Neural progenitor cell (in vitro differentiated cells): ENCODE data around the gene PDGFB. TPM values are rescaled to one million over a fixed set of nuclear protein-coding genes. Genes with fewer than 3 reads are reported as not detected.
A peak's percentile ranks its signal among the peaks of the same experiment; 100 is the strongest.

Source experiments
- DNase-seq: peaks from one replicate; pipeline ENCODE4 v3.0.0-alpha.2; 2016; ENCODE audit warnings: low spot score
- H2AFZ ChIP-seq: fragments of 200-600 bp; sonication (generic); replicated peaks from 2 replicates; pipeline ENCODE4 v1.6.1; 2016; ENCODE audit warnings: antibody characterized with exemption
- H3F3A ChIP-seq: fragments of 200-600 bp; sonication (generic); 2 replicates; pipeline ENCODE4 v1.6.1; 2016; ENCODE audit warnings: antibody characterized with exemption, low read depth
- H3K27ac ChIP-seq: fragments of 200-600 bp; sonication (generic); 2 replicates; pipeline ENCODE4 v1.5.1; 2016; ENCODE audit warnings: mild to moderate bottlenecking
- H3K27me3 ChIP-seq: fragments of 200-600 bp; sonication (generic); 2 replicates; pipeline ENCODE4 v1.6.1; 2016; ENCODE audit warnings: mild to moderate bottlenecking, moderate library complexity
- H3K36me3 ChIP-seq: fragments of 200-600 bp; sonication (generic); 2 replicates; pipeline ENCODE4 v1.5.1; 2016
- H3K4me1 ChIP-seq: fragments of 200-600 bp; sonication (generic); 2 replicates; pipeline ENCODE4 v1.6.1; 2016; ENCODE audit warnings: mixed run types
- H3K4me2 ChIP-seq: fragments of 200-600 bp; sonication (generic); 2 replicates; pipeline ENCODE4 v1.6.1; 2016
- H3K4me3 ChIP-seq: fragments of 200-600 bp; sonication (generic); 2 replicates; pipeline ENCODE4 v1.5.1; 2016
- H3K79me2 ChIP-seq: fragments of 200-600 bp; sonication (generic); 2 replicates; pipeline ENCODE4 v1.6.1; 2016; ENCODE audit warnings: low read depth
- H3K9ac ChIP-seq: fragments of 200-600 bp; sonication (generic); 2 replicates; pipeline ENCODE4 v1.6.1; 2016
- H3K9me3 ChIP-seq: fragments of 200-600 bp; sonication (generic); 2 replicates; pipeline ENCODE4 v1.5.1; 2016; ENCODE audit warnings: low read depth
- H4K20me1 ChIP-seq: fragments of 200-600 bp; sonication (generic); 2 replicates; pipeline ENCODE4 v1.6.1; 2016; ENCODE audit warnings: low read depth
- H3K27ac Mint-ChIP-seq: 3 replicates; pipeline ENCODE4 v1.8.0; 2021; ENCODE audit warnings: mixed read lengths
- H3K27me3 Mint-ChIP-seq: 2 replicates; pipeline ENCODE4 v1.8.0; 2022; ENCODE audit warnings: low read depth, mild to moderate bottlenecking, inconsistent platforms, moderate library complexity, mixed read lengths; ENCODE audit not compliant: insufficient read depth
- H3K36me3 Mint-ChIP-seq: 3 replicates; pipeline ENCODE4 v1.8.0; 2021; ENCODE audit warnings: mixed read lengths
- H3K4me1 Mint-ChIP-seq: 3 replicates; pipeline ENCODE4 v1.8.0; 2021; ENCODE audit warnings: mixed read lengths
- H3K4me3 Mint-ChIP-seq: 3 replicates; pipeline ENCODE4 v1.8.0; 2021; ENCODE audit warnings: mild to moderate bottlenecking, moderate library complexity, mixed read lengths
- H3K9me3 Mint-ChIP-seq: 3 replicates; pipeline ENCODE4 v1.8.0; 2020; ENCODE audit warnings: mixed read lengths
- EZH2 ChIP-seq: fragments of 200-600 bp; sonication (generic); IDR thresholded peaks from 2 replicates; pipeline ENCODE4 v1.6.1; 2017; ENCODE audit warnings: antibody characterized with exemption, mild to moderate bottlenecking, moderate library complexity
- EZH2phosphoT487 ChIP-seq: fragments of 200-600 bp; sonication (generic); IDR thresholded peaks from 2 replicates; pipeline ENCODE4 v1.6.1; 2017; ENCODE audit warnings: antibody characterized with exemption
- total RNA-seq: library from RNA; depleted of rRNA; stranded (reverse); fragments of >200 nt; gene quantifications from 2 replicates; pipeline ENCODE4 v1.2.3, GENCODE V29; 2015; ENCODE audit warnings: low replicate concordance
- TF ChIP-seq, protein P1 (sequence below): fragments of 200-600 bp; sonication (generic); IDR thresholded peaks from 2 replicates; pipeline ENCODE4 v1.5.1; 2017; ENCODE audit warnings: antibody characterized with exemption, mild to moderate bottlenecking

The PDGFB gene
- total RNA-seq, 1 donor from 2014 or later: 0.15 TPM

DNA sequence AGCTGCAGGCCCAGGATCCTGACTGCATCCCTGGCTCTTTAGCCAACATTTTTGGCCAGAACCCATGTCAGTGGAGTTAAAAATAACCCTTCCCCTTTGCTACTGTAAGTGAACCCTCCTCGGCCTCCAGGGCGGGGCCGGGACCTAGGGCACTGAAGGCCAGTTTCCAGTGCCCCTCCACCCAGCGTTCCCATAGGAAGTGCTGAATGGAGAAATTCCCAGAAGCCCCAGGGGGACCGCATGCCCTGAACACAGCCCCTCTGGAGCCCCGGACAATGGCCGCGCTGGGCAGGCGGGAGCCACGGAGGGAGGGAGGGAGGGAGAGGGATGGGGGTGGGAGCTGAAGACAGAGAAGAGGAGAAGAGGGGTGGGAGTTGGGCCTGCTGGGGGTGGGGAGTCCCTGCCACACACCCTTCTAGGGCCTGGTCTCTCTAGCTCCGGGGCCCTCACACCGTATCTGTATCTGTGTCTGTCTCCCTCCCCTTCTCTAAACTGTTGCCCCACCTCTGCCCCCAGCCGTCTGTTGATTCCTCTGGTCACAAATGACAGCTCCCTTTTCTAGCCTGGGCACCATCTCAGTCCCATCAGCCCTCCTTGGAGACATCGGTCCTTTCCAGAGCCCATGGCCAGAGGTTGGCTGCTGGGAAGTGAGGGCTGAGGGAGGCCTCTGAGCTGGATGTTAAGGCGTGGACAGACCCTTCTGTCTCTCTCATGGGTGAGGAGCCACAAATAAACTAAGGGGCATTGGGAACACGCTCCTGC lies 10.9 kb downstream of the PDGFB start:
- Histone ChIP-seq H3K79me2 (no peaks in the 10 kb centered on the region), H3F3A (peaks cover 48% of the 10 kb centered on the region), H2AFZ (peak overlapping the region; percentile 70), H3K9me3 (no peaks in the 10 kb centered on the region), H3K4me1 (peaks cover 48% of the 10 kb centered on the region), H3K36me3 (no peaks in the 10 kb centered on the region), H3K9ac (no peak overlapping the region), H3K27me3 (peaks cover 66% of the 10 kb centered on the region), H3K4me3 (no peak overlapping the region), H3K27ac (peak overlapping the region; percentile 44), H3K4me2 (peak overlapping the region; percentile 50), H4K20me1 (peaks cover 6% of the 10 kb centered on the region)
- Mint-ChIP-seq H3K36me3 (no peaks in the 10 kb centered on the region), H3K4me1 (peaks cover 74% of the 10 kb centered on the region), H3K27ac (peak overlapping the region; percentile 81), H3K4me3 (peak overlapping the region; percentile 27), H3K27me3 (peaks cover 8% of the 10 kb centered on the region), H3K9me3 (no peaks in the 10 kb centered on the region)
- no peak for TF ChIP-seq EZH2
- TF ChIP-seq, protein P1, sequence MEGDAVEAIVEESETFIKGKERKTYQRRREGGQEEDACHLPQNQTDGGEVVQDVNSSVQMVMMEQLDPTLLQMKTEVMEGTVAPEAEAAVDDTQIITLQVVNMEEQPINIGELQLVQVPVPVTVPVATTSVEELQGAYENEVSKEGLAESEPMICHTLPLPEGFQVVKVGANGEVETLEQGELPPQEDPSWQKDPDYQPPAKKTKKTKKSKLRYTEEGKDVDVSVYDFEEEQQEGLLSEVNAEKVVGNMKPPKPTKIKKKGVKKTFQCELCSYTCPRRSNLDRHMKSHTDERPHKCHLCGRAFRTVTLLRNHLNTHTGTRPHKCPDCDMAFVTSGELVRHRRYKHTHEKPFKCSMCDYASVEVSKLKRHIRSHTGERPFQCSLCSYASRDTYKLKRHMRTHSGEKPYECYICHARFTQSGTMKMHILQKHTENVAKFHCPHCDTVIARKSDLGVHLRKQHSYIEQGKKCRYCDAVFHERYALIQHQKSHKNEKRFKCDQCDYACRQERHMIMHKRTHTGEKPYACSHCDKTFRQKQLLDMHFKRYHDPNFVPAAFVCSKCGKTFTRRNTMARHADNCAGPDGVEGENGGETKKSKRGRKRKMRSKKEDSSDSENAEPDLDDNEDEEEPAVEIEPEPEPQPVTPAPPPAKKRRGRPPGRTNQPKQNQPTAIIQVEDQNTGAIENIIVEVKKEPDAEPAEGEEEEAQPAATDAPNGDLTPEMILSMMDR: no peak
- TF ChIP-seq EZH2phosphoT487: no peak
- peak; percentile 60 for DNase-seq

DNA sequence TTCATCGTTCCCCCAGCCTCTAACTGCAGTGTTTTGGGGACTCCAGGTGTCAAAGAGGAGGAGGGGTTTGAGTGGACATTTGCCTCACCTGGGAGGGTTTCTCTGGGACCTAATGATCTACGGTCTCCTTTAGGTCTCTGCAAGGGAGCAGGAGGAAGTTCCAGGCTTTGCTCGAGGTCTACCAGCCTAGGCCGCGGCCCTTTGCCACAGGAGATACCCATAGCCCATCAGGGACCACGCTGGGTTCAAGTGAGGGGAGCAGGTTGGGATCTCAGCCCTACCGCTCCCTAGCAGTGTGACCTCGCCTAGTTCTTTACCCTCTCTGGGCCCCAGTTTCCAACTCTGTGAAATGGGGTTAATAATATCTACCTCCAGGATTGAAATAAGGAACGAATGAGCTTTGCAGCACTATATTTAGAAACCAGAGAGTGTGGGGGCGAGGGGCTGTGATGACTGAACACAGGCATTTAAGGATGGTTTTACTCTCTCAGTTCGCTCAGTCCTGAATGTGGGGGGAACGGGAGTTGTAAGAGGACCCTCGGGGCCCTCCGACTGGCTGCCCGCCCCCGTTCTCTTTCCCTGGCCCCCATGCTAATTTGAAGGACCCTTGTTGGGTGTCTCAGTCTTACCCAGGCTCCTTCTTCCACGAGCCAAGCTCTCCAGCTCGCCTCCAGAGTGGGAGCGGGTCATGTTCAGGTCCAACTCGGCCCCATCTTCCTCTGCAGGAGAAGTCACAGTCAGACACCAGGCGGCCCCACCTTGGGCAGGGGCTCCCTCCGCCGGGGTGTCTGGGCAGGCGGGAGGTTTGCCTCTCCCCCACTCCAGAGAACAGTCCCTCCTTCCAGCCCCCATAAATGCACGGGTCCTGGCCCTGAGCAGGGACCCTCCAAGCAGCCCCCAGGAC lies 11.7 kb downstream of the PDGFB start:
- Mint-ChIP-seq H3K4me3 (peak overlapping the region; percentile 27), H3K27ac (peak overlapping the region; percentile 69), H3K9me3 (no peaks in the 10 kb centered on the region), H3K27me3 (peaks cover 5% of the 10 kb centered on the region), H3K36me3 (no peaks in the 10 kb centered on the region), H3K4me1 (peaks cover 75% of the 10 kb centered on the region)
- peaks cover 48% of the 10 kb centered on the region for H3K4me1 ChIP-seq
- no peaks in the 10 kb centered on the region for H3K9me3 ChIP-seq
- H3K79me2 ChIP-seq: no peaks in the 10 kb centered on the region
- peak overlapping the region; percentile 50 for H3K4me2 ChIP-seq
- H2AFZ ChIP-seq: peak overlapping the region; percentile 70
- peaks cover 6% of the 10 kb centered on the region for H4K20me1 ChIP-seq
- no peaks in the 10 kb centered on the region for H3K36me3 ChIP-seq
- H3K4me3 ChIP-seq: no peak overlapping the region
- TF ChIP-seq EZH2phosphoT487: no peak
- TF ChIP-seq, protein P1: no peak
- TF ChIP-seq EZH2: no peak
- no peak overlapping the region for H3K9ac ChIP-seq
- peaks cover 49% of the 10 kb centered on the region for H3F3A ChIP-seq
- H3K27ac ChIP-seq: no peak overlapping the region
- DNase-seq: no peak
- peaks cover 70% of the 10 kb centered on the region for H3K27me3 ChIP-seq

- Mint-ChIP-seq H3K4me3 (no peak overlapping the region), H3K27ac (no peak overlapping the region), H3K9me3 (no peaks in the 10 kb centered on the region), H3K36me3 (no peaks in the 10 kb centered on the region), H3K4me1 (peaks cover 70% of the 10 kb centered on the region), H3K27me3 (peaks cover 8% of the 10 kb centered on the region)
- Histone ChIP-seq H3K9me3 (no peaks in the 10 kb centered on the region), H3K79me2 (no peaks in the 10 kb centered on the region), H3K4me3 (no peak overlapping the region), H3K4me1 (peaks cover 48% of the 10 kb centered on the region), H4K20me1 (peaks cover 6% of the 10 kb centered on the region), H3K27ac (no peak overlapping the region), H3K9ac (no peak overlapping the region), H3K36me3 (no peaks in the 10 kb centered on the region), H3F3A (peaks cover 49% of the 10 kb centered on the region), H3K27me3 (peaks cover 68% of the 10 kb centered on the region), H3K4me2 (no peak overlapping the region), H2AFZ (no peak overlapping the region)
- DNase-seq: no peak
- TF ChIP-seq EZH2 (no peak), EZH2phosphoT487 (no peak)
- TF ChIP-seq, protein P1: no peak
Measured at GRCh38 chr22:39232246-39232645, 12.5 kb downstream of the PDGFB start.
